ENCODE data around the gene EZH1.

The EZH1 gene

DNA sequence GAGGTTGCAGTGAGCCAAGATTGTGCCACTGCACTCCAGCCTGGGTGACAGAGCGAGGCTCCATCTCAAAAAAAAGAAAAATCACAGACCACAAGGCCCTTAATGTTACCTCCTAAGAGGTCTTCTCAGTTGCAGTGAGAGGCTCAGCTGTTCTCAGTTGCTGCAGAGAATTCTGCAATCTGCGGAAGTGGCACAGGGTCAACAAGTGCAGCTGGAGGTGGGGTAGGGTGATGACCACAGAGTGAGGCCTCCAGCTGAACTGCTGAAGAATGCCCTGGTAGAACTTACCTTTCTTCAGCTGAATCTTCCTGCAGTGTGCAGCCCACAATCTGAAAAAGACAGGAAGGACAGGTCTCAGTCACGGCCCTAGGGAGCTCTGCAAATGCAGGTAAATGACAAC, 36.3 kb downstream of the EZH1 start:
- no peak for DNase-seq

- DNase-seq = no peak
Observed at GRCh38 chr17:42706732-42707131, 38.1 kb downstream of the EZH1 start.

- DNase-seq = no peak
Observed at GRCh38 chr17:42704837-42705494, 39.9 kb downstream of the EZH1 start.

DNA sequence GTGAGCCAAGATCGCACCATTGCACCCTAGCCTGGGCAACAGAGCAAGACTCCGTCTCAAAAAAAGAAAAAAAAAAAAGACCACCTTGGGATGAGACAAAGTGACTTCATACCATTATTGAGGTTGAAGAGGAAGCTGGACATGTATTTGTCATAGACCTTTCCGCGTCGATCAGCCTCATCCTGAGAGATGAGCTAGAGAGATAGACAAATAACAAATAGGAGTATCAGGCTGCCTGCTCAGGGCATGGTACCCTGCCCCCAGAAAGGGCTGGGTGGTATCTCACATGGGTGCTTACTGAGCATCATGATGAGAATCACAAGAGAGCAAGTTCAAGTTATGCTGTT, 40.4 kb downstream of the EZH1 start:
- DNase-seq = no peak

- DNase-seq = no peak
Observed at GRCh38 chr17:42702446-42702845, 42.4 kb downstream of the EZH1 start.

DNA sequence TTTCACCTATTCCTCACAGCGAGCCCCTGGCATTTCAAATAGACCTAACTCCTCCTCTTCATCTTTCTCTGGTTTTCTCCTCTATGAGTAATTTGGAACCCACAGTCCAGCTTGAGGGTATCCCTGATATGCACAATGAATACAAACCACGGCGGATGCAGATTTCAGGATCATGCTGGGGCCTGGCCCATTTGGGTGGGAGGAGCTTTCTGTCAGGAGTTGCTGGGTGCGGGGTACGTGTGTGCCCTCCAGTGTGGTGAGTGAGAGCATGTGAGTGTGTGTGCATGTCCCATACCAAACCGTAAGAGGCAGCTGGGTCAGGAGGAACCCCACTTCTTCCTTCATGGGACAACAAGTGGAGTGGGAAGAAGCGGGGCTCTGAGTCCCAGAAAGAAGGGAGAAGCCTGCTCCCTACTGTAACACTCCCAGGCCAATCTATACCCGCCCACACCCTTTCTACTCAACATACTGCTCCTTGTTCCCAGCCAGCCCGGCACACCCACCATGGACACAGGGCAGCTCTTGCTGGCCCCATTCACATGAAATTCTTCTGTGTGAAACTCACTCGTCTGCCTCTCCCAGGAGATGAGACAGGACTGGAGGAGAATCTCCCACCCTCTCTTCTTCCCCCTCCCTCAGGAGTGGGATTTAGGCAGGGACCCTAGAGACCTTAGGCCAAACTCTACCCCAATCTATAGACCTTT, 44.1 kb downstream of the EZH1 start:
- DNase-seq = no peak

- no peak for DNase-seq
Observed at GRCh38 chr17:42699415-42699740, 45.5 kb downstream of the EZH1 start.

DNA sequence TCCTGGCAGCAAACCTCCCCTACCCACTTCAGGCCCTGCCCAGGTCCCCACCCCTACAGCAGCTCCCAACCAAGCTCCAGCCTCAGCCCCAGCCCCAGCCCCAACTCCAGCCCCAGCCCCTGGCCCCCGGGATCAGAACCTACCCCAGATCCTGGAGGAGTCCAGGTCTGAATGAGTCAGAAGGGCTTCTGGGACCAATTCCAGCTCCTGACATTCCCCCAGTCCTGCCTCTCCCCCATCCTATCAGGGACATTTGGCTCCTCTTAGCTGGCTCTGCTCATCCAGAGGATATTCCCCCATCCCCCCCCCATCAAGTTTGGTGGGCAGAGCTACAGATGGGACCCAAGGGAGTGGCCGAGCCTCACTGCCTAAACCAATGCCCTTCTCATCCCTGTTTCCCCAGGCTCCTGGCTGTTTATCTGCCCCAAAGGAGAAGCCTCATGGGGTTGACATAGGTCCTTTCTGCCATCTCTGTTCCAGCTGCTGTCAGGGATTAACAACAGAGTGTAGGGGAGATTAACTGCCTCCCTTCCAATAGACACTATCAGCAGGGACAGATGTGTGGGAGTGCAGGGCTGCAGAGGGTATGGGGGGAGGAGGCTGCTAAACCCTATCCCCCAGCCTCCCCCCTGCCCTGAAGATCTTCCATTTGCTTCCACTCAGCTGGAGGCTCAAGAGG, 46.0 kb downstream of the EZH1 start:
- peak; percentile 84 for DNase-seq

- no peak for DNase-seq
Observed at GRCh38 chr17:42697108-42697811, 47.6 kb downstream of the EZH1 start.

DNA sequence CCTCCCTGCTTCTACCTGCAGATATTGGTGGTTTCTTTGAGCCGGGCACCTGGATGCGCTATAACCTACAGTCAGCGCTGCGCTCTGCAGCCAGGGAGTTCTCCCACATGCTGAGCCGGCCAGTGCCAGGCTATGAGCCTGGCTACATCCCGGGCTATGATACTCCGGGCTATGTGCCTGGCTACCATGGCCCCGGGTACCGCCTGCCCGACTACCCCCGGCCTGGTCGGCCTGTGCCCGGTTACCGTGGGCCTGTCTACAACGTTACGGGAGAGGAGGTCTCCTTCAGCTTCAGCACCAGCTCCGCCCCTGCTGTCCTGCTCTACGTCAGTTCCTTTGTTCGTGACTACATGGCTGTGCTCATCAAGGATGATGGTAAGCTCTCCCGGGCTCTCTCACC, 49.3 kb downstream of the EZH1 start:
- DNase-seq = no peak

DNA sequence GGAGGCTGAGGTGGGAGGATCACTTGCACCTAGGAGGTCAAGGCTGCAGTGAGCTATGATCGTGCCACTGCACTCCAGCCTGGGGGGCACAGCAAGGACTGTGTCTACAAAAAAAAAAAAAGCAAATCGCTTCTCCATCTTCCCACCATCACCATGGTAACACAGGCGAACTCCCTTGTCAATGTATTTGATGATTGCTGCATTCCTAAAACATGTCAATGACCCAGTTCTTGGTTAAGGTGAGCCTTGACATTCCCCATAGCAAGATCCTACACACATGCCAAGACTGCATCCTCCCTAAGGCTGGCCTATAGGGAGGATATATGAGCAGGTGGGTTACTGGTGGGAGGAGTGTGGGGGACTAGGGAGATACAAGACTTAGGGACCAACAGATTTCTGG, 50.3 kb downstream of the EZH1 start:
- DNase-seq = no peak

- DNase-seq = no peak
Observed at GRCh38 chr17:42692489-42692888, 52.4 kb downstream of the EZH1 start.

DNA sequence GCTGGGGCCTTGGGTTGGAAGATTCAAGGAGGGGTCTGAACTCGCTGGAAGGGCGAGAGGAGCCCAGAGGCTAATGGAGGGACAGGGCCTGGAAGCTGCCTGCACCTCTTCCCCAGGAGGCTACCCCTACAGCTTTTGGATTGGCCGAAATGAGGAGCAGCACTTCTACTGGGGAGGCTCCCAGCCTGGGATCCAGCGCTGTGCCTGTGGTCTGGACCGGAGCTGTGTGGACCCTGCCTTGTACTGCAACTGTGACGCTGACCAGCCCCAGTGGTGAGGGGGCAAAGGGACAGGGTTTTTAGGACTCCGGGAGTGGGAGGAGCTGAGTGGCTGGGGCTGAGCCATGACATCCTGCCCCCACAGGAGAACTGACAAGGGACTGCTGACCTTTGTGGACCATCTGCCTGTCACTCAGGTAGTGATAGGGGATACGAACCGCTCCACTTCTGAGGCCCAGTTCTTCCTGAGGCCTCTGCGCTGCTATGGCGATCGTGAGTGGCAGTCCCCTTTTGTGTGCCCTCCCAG, 53.8 kb downstream of the EZH1 start:
- DNase-seq = no peak

DNA sequence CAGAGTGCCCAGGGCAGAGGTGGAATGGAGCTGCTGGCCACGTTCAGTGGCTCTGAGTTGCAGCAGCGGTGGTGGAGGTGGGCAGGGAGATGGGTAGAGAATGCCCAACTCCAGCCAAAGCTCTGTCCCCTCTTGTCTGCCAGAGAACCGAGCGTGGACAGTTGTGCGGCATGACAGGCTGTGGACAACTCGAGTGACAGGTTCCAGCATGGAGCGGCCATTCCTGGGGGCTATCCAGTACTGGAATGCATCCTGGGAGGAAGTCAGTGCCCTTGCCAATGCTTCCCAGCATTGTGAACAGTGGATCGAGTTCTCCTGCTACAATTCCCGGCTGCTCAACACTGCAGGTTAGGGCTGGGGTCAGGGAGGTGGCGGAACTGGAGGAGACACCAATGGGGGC, 54.2 kb downstream of the EZH1 start:
- no peak for DNase-seq

DNA sequence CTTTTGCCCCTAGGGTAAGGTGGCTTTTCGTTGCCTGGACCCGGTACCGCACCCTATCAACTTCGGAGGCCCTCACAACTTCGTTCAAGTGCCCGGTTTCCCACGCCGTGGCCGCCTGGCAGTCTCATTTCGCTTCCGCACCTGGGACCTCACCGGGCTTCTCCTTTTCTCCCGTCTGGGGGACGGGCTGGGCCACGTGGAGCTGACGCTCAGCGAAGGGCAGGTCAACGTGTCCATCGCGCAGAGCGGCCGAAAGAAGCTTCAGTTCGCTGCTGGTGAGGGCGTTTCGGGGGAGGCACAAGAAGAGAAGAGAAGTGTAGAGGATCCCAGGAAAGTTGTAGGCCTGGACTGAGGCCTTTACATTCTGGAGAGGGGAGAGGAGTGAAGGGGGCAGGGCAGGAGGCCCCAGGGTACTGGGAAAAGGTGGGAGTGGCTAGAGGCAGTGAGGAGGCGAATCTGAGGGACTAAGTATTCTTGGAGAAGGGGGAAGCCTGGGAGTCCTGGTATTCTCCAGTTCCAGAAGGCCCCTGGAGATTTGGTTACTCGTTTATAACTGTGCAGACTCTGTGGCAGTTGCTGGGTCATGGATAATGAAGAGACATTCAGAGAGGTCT, 57.0 kb downstream of the EZH1 start:
- no peak for DNase-seq

GRCh38 chr17:42686520-42687128, 58.2 kb downstream of the EZH1 start:
- no peak for DNase-seq

DNA sequence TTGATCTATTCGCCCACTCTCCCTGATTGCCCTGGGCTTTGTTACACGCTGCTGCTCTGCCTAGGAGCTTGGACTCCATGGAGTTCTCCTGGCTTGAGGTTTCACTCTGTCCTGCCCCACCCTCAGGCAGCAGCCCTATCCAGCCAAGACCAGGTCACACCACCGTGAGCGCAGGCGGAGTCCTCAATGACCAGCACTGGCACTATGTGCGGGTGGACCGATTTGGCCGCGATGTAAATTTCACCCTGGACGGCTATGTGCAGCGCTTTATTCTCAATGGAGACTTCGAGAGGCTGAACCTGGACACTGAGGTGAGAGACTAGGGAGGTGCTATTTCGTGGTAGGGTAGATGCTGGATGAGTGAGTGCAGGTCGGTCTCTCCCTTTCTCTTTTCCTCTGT, 59.0 kb downstream of the EZH1 start:
- DNase-seq = no peak

DNA sequence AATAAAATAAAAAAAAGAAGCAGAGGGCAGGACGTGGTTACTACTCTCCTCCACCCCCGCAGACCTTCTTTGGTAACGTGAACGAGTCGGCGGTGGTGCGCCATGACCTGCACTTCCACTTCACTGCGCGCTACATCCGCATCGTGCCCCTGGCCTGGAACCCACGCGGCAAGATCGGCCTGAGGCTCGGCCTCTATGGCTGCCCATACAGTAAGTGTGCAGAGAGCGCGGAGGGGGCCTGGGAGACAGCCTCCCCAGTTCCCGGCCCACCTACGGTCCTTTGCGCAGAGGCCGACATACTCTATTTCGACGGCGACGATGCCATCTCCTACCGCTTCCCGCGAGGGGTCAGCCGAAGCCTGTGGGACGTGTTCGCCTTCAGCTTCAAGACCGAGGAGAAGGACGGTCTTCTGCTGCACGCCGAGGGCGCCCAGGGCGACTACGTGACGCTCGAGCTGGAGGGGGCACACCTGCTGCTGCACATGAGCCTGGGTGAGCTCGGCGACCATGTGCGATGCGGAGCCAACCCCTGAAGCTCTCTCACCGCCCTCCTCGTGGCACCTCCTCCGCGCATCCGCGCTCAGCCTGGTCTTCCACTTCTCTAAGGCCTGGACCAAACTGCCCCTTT, 59.8 kb downstream of the EZH1 start:
- no peak for DNase-seq

DNA sequence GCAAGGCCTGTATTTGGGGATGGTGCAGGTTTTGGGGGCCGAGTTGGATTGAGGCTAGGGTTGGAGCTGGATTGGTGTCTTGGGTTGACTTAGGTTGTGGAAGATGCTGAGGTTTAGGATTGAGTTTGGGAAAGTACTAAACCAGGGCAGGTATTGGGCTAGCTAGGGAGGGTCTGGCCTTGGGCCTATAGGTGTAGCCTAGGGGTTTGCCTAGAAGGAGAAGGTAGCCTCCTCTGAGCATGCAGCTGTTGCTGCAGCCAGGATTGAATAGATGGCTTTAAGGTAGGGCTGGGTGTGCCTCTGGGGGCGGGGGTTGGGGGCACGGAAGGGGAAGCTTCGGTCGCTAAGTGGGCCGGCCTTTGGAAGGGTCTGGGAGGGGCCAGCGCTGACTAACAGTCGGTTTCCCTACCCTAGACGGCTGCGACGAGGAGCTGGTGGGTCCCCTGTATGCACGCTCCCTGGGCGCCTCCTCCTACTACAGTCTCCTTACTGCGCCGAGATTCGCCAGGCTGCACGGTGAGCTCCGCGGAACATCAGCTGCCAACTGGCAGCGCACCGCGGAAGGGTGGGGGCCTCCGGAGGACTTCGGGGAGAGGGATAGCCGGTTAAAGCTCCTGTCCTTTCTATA, 61.3 kb downstream of the EZH1 start:
- no peak for DNase-seq

DNA sequence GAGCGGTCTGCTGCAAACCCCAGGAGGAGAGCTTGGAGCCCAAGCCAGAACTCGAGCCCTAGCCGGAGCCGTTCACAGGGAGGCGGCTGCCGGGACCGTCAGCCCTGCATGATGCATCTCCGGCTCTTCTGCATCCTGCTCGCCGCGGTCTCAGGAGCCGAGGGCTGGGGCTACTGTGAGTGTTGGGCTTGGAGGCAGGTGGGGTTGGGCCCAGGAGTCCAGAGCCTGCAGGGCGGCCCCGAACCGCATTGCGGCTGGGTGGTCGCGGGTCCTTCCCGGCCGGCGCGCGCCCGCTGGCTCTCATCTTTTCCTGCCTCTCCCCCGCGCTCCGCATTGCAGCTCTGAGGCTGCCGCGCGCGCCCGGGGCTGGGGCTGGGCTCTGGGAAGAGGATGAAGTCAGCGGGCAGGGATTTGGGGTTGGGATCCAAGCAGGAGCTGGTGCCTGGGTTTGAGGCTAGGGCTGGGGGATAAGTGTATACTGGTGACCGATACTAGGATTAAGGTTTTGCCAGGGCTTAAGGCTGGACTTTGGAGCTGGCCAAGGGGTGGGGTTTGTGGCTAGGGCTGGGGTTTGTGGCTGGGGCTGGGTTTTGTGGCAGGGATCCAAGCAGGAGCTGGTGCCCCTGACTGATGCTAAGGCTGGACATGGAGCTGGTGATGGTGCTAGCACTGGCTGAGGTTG, 62.0 kb downstream of the EZH1 start:
- peak; percentile 55 for DNase-seq
